IPS-18c (cell line): ENCODE data around the gene CFHR2.
"Not testable (repeated sequence)": the region's sequence is repeated elsewhere in the genome, so short reads cannot be mapped to it uniquely, and the experiment has no call there.

Source experiments
- H3K4me3 ChIP-seq: 2 replicates; pipeline ENCODE4 v1.7.0; 2013; ENCODE audit warnings: low read depth, mild to moderate bottlenecking, low read length, moderate library complexity; ENCODE audit not compliant: insufficient read depth
- H3K9me3 ChIP-seq: one replicate; pipeline ENCODE4 v1.6.1; 2013; ENCODE audit warnings: mild to moderate bottlenecking, low read length, moderate library complexity; ENCODE audit not compliant: control insufficient read depth, insufficient read depth

Gene CFHR2

DNA sequence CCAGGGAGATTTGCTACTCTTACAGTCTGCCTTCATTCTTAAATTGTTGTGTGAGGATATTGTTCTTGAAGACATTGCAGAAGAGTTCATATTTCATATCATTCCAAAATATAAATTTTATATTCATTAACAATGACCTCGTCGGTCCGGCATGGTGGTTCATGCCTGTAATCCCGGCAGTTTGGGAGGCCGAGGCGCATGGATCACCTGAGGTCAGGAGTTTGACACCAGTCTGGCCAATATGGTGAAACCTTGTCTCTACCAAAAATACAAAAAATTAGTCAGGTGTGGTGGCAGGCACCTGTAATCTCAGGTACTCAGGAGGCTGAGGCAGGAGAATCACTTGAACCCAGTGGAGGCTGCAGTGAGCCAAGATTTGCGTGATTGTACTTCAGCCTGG is 38.7 kb downstream of the CFHR2 start:
- not testable (repeated sequence) for H3K9me3 ChIP-seq

GRCh38 chr1:196991919-196992651 is 48.5 kb downstream of the CFHR2 start:
- not testable (repeated sequence) for H3K9me3 ChIP-seq, H3K4me3 ChIP-seq

More for the DNA sequence above, 38.7 kb downstream of the CFHR2 start:
- not testable (repeated sequence) for H3K4me3 ChIP-seq

- no peak overlapping the region for H3K4me3 ChIP-seq
- H3K9me3 ChIP-seq, result no peaks in the 10 kb centered on the region
These were observed 50.4 kb downstream of the CFHR2 start for GRCh38 chr1:196993916-196994315.

DNA sequence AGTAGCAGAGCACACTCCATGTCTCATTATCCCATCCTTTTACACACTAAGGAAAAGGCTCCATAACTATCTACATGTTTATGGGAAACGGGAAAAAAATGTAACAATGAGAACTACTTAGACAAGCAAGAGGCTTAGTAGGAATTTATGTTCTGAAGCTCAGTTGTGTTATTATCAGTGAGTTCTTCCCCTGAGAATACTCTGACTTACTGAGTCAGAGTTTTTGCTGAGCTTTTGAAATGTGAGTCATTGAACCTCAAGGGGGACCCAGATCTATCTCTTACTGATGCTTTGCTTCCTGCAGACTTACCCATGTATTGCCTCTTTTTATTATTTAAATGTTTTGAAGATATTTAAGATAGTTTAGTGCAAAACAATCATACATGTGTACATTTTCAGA is 53.9 kb downstream of the CFHR2 start:
- no peak overlapping the region for H3K4me3 ChIP-seq
- no peaks in the 10 kb centered on the region for H3K9me3 ChIP-seq

DNA sequence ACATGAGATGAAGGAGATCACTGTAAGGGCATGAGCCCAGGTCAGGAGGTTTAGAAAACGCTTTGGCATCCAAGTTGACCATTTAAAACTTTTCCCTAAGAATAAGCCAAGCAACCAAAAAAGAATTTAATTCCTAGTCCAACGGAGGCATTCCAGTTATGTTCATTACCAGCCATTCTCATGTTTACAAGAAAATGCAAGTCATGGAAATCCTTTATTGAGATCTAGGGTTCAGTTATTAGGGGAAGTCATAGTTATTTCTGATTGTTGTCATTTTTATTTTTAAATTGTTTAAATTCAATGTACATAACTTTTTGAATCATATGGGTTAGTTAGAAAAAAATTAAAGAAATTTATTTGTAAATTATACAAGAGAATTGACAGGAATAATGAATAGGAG is 58.3 kb downstream of the CFHR2 start:
- Histone ChIP-seq H3K9me3 (no peaks in the 10 kb centered on the region), H3K4me3 (no peak overlapping the region)

- Histone ChIP-seq H3K9me3 (no peaks in the 10 kb centered on the region), H3K4me3 (no peak overlapping the region)
These were observed 59.6 kb downstream of the CFHR2 start for GRCh38 chr1:197003132-197003531.

GRCh38 chr1:197008861-197009260 is 65.3 kb downstream of the CFHR2 start:
- no peak overlapping the region for H3K4me3 ChIP-seq
- H3K9me3 ChIP-seq, result no peaks in the 10 kb centered on the region
